ENCODE measurements around the gene USH2A.

USH2A gene

GRCh38 chr1:215905493-215906115 lies 517.6 kb downstream of the USH2A start:
- peak; percentile 42 for DNase-seq (ENCODE audit: low read depth)
- no peak overlapping the region for H3K4me3 ChIP-seq (ENCODE audit: low read length)
- TF ChIP-seq, protein P1, sequence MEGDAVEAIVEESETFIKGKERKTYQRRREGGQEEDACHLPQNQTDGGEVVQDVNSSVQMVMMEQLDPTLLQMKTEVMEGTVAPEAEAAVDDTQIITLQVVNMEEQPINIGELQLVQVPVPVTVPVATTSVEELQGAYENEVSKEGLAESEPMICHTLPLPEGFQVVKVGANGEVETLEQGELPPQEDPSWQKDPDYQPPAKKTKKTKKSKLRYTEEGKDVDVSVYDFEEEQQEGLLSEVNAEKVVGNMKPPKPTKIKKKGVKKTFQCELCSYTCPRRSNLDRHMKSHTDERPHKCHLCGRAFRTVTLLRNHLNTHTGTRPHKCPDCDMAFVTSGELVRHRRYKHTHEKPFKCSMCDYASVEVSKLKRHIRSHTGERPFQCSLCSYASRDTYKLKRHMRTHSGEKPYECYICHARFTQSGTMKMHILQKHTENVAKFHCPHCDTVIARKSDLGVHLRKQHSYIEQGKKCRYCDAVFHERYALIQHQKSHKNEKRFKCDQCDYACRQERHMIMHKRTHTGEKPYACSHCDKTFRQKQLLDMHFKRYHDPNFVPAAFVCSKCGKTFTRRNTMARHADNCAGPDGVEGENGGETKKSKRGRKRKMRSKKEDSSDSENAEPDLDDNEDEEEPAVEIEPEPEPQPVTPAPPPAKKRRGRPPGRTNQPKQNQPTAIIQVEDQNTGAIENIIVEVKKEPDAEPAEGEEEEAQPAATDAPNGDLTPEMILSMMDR (conservative IDR thresholded peaks at IDR 0.05; ENCODE audit: low read length), result no peak

GRCh38 chr1:215900684-215901083 lies 522.6 kb downstream of the USH2A start:
- DNase-seq (ENCODE audit: low read depth), result no peak
- H3K4me3 ChIP-seq (ENCODE audit: low read length), result no peak overlapping the region
- TF ChIP-seq, protein P1 (conservative IDR thresholded peaks at IDR 0.05; ENCODE audit: low read length), result no peak

GRCh38 chr1:215899901-215900300 lies 523.3 kb downstream of the USH2A start:
- TF ChIP-seq, protein P1 (conservative IDR thresholded peaks at IDR 0.05; ENCODE audit: low read length), result no peak
- no peak for DNase-seq (ENCODE audit: low read depth)
- H3K4me3 ChIP-seq (ENCODE audit: low read length), result no peak overlapping the region

- DNase-seq (ENCODE audit: low read depth), result no peak
These were observed 527.4 kb downstream of the USH2A start for GRCh38 chr1:215895893-215896292.

GRCh38 chr1:215895276-215895675 lies 528.0 kb downstream of the USH2A start:
- no peak overlapping the region for H3K4me3 ChIP-seq (ENCODE audit: low read length)
- no peak for DNase-seq (ENCODE audit: low read depth)
- TF ChIP-seq, protein P1 (conservative IDR thresholded peaks at IDR 0.05; ENCODE audit: low read length), result no peak

More at GRCh38 chr1:215895893-215896292, 527.4 kb downstream of the USH2A start:
- TF ChIP-seq, protein P1 (conservative IDR thresholded peaks at IDR 0.05; ENCODE audit: low read length), result no peak
- no peak overlapping the region for H3K4me3 ChIP-seq (ENCODE audit: low read length)

- no peak overlapping the region for H3K4me3 ChIP-seq (ENCODE audit: low read length)
- TF ChIP-seq, protein P1 (conservative IDR thresholded peaks at IDR 0.05; ENCODE audit: low read length), result no peak
- DNase-seq (ENCODE audit: low read depth), result no peak
These were observed 528.6 kb downstream of the USH2A start for GRCh38 chr1:215894617-215895016.

DNA sequence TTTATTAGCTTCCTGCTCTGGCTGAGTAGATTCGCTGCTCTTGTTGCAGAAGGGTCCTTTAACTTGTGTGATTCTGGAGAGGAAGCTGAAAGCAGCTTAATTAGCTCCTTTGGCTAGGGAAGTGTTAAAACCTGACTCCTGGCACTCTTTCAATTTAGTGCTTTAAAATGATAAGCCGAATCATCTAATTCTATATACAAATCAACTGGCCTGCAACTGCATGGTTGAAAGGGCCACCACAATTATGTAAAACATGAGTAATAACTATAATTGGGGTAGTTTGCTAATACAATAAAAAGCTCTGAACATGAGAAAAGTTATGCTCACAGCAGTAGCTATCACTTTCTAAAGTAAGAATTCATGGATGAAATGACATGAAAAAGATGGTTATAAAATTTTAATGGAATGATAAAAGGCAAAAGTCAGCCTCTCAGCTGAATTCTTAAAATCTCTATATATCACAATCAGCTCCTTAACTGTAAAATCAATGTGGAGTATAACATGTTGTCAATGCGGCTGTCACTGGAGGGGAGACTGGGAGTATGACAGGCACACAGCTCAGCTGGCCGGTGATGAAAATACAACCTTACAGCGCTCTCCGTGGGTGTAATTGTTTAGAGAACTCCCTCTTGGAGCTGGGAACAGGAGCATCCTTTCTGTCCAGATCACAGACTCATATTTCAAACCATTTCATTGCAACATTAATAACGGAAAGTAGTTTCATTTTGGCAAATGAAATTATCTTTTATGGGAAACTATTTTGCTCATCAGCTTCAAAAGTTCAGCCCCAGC lies 531.8 kb downstream of the USH2A start:
- TF ChIP-seq, protein P1 (conservative IDR thresholded peaks at IDR 0.05; ENCODE audit: low read length), result no peak
- no peak overlapping the region for H3K4me3 ChIP-seq (ENCODE audit: low read length)
- DNase-seq (ENCODE audit: low read depth), result no peak
